Brain microvascular endothelial cell (primary cell): Measurements from ENCODE around the gene PDE4D.

Source experiments
- DNase-seq: peaks from one replicate; pipeline ENCODE4 v3.0.0-alpha.2; 2020
- H3K27ac ChIP-seq: fragments of 250-450 bp; sonication (Bioruptor Pico); 2 replicates; pipeline ENCODE4 v1.5.1; 2020; ENCODE audit warnings: mild to moderate bottlenecking, moderate library complexity
- H3K27me3 ChIP-seq: fragments of 250-450 bp; sonication (Bioruptor Pico); replicated peaks from 2 replicates; pipeline ENCODE4 v1.5.1; 2020; ENCODE audit warnings: mild to moderate bottlenecking
- H3K36me3 ChIP-seq: fragments of 250-450 bp; sonication (Bioruptor Pico); replicated peaks from 2 replicates; pipeline ENCODE4 v1.5.1; 2020; ENCODE audit warnings: mild to moderate bottlenecking
- H3K4me3 ChIP-seq: 2 replicates; pipeline ENCODE4 v1.5.1; 2011; ENCODE audit warnings: low read depth, mild to moderate bottlenecking, control low read depth, low read length, moderate library complexity
- in situ Hi-C: cut with HindIII; loops from 2 replicates; pipeline ENCODE4 v1.10.0; 2017; ENCODE audit warnings: low sequenced_read_pairs, low pct_ligation_motif_present
- TF ChIP-seq, protein P1 (sequence below): IDR thresholded peaks from 2 replicates; pipeline ENCODE4 v1.5.1; 2011; ENCODE audit warnings: low read depth, mild to moderate bottlenecking, moderate library complexity, low read length, control low read depth, inconsistent platforms; ENCODE audit errors: missing control alignments

PDE4D gene

DNA sequence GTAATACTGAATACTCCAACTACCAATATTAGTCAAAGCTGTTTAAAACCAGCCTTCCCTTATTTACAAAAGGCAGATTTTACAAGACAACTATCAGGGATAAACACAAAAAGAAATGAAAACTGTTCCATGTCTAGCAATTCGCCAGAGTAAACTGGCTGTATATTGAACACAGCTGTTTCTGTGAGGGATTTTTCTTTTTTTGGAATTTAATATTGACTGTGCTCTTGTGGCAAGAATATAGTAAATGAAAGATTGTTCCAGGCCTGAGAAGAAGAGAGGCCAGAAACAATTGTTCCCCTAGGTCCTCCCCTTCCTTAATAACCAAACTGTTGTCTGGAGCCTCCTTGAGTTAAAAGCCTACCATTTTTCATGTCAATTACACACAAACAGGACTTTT, 188.6 kb downstream of the PDE4D start:
- in situ Hi-C loops: no loop called here
- DNase-seq: no peak
- Histone ChIP-seq H3K27ac (no peak overlapping the region), H3K4me3 (no peak overlapping the region), H3K27me3 (no peaks in the 10 kb centered on the region), H3K36me3 (no peaks in the 10 kb centered on the region)
- TF ChIP-seq, protein P1, sequence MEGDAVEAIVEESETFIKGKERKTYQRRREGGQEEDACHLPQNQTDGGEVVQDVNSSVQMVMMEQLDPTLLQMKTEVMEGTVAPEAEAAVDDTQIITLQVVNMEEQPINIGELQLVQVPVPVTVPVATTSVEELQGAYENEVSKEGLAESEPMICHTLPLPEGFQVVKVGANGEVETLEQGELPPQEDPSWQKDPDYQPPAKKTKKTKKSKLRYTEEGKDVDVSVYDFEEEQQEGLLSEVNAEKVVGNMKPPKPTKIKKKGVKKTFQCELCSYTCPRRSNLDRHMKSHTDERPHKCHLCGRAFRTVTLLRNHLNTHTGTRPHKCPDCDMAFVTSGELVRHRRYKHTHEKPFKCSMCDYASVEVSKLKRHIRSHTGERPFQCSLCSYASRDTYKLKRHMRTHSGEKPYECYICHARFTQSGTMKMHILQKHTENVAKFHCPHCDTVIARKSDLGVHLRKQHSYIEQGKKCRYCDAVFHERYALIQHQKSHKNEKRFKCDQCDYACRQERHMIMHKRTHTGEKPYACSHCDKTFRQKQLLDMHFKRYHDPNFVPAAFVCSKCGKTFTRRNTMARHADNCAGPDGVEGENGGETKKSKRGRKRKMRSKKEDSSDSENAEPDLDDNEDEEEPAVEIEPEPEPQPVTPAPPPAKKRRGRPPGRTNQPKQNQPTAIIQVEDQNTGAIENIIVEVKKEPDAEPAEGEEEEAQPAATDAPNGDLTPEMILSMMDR: no peak

DNA sequence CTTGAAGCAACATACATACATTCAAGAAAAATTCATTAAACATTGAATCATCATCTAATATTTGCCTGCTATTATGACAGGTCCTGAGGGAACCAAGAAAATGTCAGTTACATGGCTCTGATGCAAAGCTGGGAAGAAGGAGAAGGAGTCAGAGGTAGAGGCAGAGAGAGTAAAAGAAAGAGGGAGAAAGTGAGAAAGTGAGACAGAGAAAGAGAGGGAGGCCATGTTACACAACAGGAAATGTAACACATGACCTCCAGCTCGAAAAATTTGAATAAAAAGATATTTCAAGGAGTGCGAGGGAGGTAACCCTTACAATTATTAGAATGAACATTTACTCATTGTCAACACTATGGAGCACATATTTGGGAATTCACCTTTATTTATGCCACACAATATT, 189.7 kb downstream of the PDE4D start:
- DNase-seq: no peak

DNA sequence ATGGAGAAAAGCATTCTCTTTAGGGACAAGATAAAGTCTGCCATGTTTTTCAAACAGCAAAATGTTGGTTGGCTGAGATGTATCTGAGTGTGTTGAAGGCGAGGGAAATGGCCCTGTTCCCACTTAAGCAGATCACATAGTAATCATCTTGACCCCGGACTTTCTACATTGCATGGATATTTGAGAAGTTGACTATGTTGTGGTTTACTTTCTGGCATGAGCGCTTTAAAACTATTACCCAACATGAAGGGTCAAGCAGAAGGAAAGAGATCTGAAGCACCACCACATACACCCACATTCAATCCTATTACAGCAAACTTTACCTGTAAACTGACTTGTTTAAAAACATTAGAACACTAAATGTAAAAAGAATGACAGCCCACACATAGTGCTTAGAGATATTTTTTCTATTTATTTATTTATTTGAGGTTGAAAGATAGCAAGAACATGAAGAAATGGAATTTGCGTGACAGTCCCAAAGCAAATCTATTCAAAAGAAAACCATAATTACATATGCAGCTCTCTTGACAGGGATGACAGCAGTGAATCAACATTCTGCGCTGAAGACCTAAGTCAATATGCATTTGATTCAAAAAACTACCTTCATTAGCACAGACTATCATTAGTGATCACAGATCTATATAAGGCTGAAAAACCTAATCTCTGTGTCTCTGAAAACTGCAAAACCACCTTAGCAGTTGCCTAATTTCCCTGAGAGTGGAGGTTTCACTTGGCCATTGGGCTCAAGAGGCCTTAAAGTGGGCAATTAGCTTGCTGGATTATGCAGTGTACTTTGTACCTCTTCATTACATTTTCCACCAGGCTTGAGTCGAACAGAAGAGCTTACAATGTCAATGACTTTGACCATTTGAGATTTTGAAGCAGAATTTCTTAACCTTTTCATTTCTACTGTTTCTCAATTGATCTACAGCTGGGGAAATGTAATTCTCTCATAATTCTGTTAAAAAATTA, 195.0 kb downstream of the PDE4D start:
- no peak for DNase-seq
- TF ChIP-seq, protein P1: no peak
- in situ Hi-C loops: no loop called here
- Histone ChIP-seq H3K27me3 (no peaks in the 10 kb centered on the region), H3K4me3 (no peak overlapping the region), H3K27ac (no peak overlapping the region), H3K36me3 (no peaks in the 10 kb centered on the region)

More for the DNA sequence above, 189.7 kb downstream of the PDE4D start:
- Histone ChIP-seq H3K4me3 (no peak overlapping the region), H3K27ac (no peak overlapping the region), H3K36me3 (no peaks in the 10 kb centered on the region), H3K27me3 (no peaks in the 10 kb centered on the region)
- in situ Hi-C loops: no loop called here
- TF ChIP-seq, protein P1: no peak

DNA sequence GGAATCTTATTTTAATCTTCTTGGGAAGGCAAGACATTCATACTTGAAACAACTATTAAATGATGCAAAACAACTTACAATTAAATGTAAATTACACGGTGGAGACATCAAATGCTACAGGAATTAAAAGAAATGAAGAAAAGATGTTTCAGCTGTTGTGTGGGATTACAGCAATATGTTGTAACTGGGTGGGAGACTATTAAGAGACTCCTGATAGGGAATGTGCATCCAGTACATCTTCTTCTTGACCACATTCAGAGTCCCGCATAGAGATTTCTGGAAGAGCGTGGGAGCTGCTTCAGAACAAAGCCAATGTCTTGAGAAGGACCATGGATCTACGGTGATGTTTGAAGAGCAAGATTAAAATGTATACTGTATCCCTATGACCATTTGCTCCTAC, 199.1 kb downstream of the PDE4D start:
- no peak for DNase-seq
- TF ChIP-seq, protein P1: no peak
- Histone ChIP-seq H3K27me3 (no peaks in the 10 kb centered on the region), H3K36me3 (no peaks in the 10 kb centered on the region), H3K4me3 (no peak overlapping the region), H3K27ac (no peak overlapping the region)
- in situ Hi-C loops: no loop called here

DNA sequence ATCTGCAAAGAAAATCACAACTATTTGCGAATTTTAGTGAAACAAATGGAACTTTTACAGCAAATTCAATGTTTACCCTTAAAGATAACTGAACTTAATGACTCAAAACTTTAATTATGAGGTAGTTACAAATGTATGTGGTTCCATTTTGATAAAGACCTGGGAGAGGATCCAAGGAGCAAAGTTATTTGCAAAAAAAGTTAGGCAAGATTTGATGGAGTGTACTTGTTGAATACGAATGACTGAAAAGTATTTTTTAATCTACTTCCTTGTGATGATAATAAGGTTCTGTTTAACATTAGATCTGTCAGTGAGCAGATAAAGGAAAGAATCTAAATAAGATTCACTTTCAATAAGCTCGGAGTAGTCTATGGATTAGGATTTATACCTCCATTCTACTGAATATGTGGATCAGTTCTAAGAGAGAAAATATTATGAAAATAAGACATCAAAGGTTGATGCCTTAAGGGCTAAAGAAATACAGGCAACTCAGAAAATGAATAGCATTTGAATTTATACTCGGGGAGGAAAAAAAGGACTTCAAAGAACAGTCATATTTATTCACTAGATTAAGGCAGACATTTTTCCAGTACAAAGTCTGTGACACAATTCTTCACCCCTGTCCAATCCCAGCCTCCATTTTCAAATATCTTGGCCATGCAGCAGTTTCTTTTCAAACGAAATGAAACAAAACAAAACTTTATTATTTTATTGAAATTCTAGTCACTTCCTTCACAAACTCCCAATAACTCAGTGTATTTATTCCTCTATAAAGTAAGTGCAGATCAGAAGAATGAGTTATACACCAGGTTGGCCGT, 199.8 kb downstream of the PDE4D start:
- TF ChIP-seq, protein P1: no peak
- DNase-seq: no peak
- no peak overlapping the region for H3K4me3 ChIP-seq
- no peaks in the 10 kb centered on the region for H3K36me3 ChIP-seq
- in situ Hi-C loops: no loop called here
- no peak overlapping the region for H3K27ac ChIP-seq
- H3K27me3 ChIP-seq: no peaks in the 10 kb centered on the region
